Measurements from ENCODE around the gene DENND2C. TPM values are rescaled to one million over a fixed set of nuclear protein-coding genes. Genes with fewer than 3 reads are reported as not detected.

The DENND2C gene
- total RNA-seq, 2 experiments from 2014 or later = 0.47 to 0.93 TPM

GRCh38 chr1:114581335-114582287 lies 88.2 kb downstream of the DENND2C start, which contains the start of gene BCAS2:
BCAS2 (minus strand) TSS chr1:114581615; CDS start chr1:114581591, 24 bp downstream.
- Histone ChIP-seq H3K36me3 (ENCODE audit: insufficient read depth, low read length) (peaks cover 33% of the 10 kb centered on the region), H3K9me3 (ENCODE audit: low read length) (peaks cover 7% of the 10 kb centered on the region; the same call in 1 of the 2 replicates), H3K4me1 (ENCODE audit: insufficient read depth, low read length, poor library complexity, severe bottlenecking) (peaks cover 15% of the 10 kb centered on the region), H3K4me2 (ENCODE audit: low read length) (peak within 1 kb of the TSS; percentile 86), H3K79me2 (ENCODE audit: insufficient read depth, low read depth, low read length) (peaks cover 23% of the 10 kb centered on the region; the same call in 1 of the 2 replicates), H3K9me2 (ENCODE audit: insufficient read depth, low read length) (no peaks in the 10 kb centered on the region), H3K4me3 (ENCODE audit: low read depth, low read length, poor library complexity, severe bottlenecking) (peak within 1 kb of the TSS; percentile 94), H3K27ac (ENCODE audit: low read depth, low read length, poor library complexity, severe bottlenecking) (peak within 1 kb of the TSS; percentile 47), H2AFZ (ENCODE audit: low read length) (peak within 1 kb of the TSS; percentile 96), H4K20me1 (ENCODE audit: insufficient read depth, low read length) (no peaks in the 10 kb centered on the region)
- DNase-seq (ENCODE audit: low spot score) = peak; percentile 98
- ChIA-PET POLR2A (interaction anchor here (0.6 to 2.4 kb wide), 12 partner anchors 16 to 822 kb away, joined by 3 to 10 read pairs (median 4); partner anchors contain the start of gene DENND2C), CTCF (ENCODE audit: unreplicated experiment) (no interaction called here)
- BruUV-seq (replicated peaks) = TSS peak; percentile 98
- TF ChIP-seq CTCF (conservative IDR thresholded peaks at IDR 0.05; ENCODE audit: low read length) (no peak), EZH2phosphoT487 (IDR thresholded peaks at IDR 0.05; ENCODE audit: borderline replicate concordance, low read depth, low read length) (no peak)
- intact Hi-C loops (cut with micrococcal nuclease; ENCODE audit: unreplicated experiment) = loop anchor here (5.0 kb wide), 2 partner anchors 69 to 201 kb away; partner anchors contain the start of genes SIKE1 and TRIM33

GRCh38 chr1:114574365-114574764 lies 95.5 kb downstream of the DENND2C start:
- intact Hi-C loops (cut with micrococcal nuclease; ENCODE audit: unreplicated experiment) = loop anchor here (10.0 kb wide), 3 partner anchors 100 to 180 kb away; partner anchors contain the start of genes CSDE1, DENND2C and NRAS
- no peaks in the 10 kb centered on the region for H4K20me1 ChIP-seq (ENCODE audit: insufficient read depth, low read length)
- no peak overlapping the region for H2AFZ ChIP-seq (ENCODE audit: low read length)
- H3K4me1 ChIP-seq (ENCODE audit: insufficient read depth, low read length, poor library complexity, severe bottlenecking) = no peaks in the 10 kb centered on the region
- H3K36me3 ChIP-seq (ENCODE audit: insufficient read depth, low read length) = peaks cover 92% of the 10 kb centered on the region
- no TSS peak for BruUV-seq (replicated peaks)
- POLR2A ChIA-PET = no interaction called here
- no peak overlapping the region for H3K27ac ChIP-seq (ENCODE audit: low read depth, low read length, poor library complexity, severe bottlenecking)
- TF ChIP-seq CTCF (conservative IDR thresholded peaks at IDR 0.05; ENCODE audit: low read length) = no peak
- no peak for TF ChIP-seq EZH2phosphoT487 (IDR thresholded peaks at IDR 0.05; ENCODE audit: borderline replicate concordance, low read depth, low read length)
- H3K79me2 ChIP-seq (ENCODE audit: insufficient read depth, low read depth, low read length) = peaks cover 7% of the 10 kb centered on the region; the same call in 1 of the 2 replicates
- no peaks in the 10 kb centered on the region for H3K9me2 ChIP-seq (ENCODE audit: insufficient read depth, low read length)
- DNase-seq (ENCODE audit: low spot score) = no peak
- H3K9me3 ChIP-seq (ENCODE audit: low read length) = no peaks in the 10 kb centered on the region
- H3K4me3 ChIP-seq (ENCODE audit: low read depth, low read length, poor library complexity, severe bottlenecking) = no peak overlapping the region
- H3K4me2 ChIP-seq (ENCODE audit: low read length) = no peak overlapping the region
- CTCF ChIA-PET (ENCODE audit: unreplicated experiment) = no interaction called here

Data from OCI-LY7 (cell line).